Posterior cingulate gyrus (tissue), 11 donors: ENCODE measurements around the gene CCDC188.

Source experiments
- DNase-seq, 10 donors: peaks; one replicate each; pipeline versions ENCODE4 v3.0.0 to v3.0.0-alpha.2; 2020 to 2021; ENCODE audit warnings: mixed read lengths in 3 of 10
- intact Hi-C: fragments of 100-400 bp; cut with DNase I; formaldehyde crosslinking; loops from one replicate; pipeline ENCODE4 v1.15.1; 2023

The CCDC188 gene

DNA sequence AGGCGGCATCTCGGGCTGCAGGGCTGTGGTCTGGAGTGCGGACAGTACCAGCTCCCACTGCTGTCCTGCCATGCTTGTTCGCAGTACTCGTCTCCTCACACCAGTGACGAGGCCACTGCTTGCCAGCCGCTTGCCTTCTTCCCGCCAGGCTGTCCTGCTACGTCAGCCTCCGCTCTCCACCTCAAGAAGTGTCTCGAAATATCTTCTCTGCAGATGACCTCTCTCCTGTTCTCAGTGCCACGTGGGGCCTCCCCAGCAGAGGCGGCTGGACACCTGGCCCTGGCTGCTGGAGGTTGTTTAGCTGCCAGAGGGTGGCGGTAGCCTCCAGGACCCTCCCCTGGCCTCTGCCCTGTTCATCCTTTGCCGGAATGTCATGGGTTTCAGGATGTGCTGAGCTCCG is 3.1 kb upstream of the CCDC188 start:
- intact Hi-C loops, result no loop called here
- DNase-seq, result no peak

DNA sequence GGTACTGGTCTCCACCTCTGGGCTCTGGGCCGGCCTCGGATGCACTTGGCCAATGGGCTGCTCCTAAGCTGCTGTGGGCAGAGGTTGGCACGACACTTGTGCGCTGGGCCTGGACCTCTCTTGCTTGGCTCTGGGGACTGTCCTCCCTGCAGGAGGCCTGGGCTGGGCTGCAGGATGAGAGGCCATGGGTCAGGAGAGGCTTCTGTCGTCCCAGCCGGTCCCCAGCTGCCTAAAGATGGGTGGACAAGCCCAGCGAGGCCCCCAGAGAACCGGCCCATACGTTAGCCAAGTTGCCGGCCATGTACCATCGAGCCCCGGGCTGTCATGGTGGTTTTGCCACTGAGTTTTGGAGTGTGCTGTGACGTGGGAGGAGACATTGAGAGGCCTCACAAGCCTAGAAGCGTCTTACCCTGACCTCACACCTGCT is 1.6 kb upstream of the CCDC188 start:
- intact Hi-C loops, result no loop called here
- no peak for DNase-seq

DNA sequence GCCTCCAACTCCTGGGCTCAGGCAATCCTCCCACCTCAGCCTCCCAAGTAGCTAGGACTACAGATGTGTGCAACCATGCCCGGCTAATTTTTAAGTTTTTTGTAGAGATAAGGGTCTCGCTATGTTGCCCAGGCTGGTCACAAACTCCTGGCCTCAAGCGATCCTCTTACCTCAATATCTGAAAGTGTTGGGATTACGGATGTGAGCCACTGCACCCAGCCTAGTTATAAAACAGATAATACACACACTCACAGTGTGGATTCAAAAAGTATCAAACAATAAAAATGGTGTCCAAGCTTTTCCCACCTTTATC is 377 bp upstream of the CCDC188 start:
- DNase-seq, result no peak
- intact Hi-C loops, result no loop called here

DNA sequence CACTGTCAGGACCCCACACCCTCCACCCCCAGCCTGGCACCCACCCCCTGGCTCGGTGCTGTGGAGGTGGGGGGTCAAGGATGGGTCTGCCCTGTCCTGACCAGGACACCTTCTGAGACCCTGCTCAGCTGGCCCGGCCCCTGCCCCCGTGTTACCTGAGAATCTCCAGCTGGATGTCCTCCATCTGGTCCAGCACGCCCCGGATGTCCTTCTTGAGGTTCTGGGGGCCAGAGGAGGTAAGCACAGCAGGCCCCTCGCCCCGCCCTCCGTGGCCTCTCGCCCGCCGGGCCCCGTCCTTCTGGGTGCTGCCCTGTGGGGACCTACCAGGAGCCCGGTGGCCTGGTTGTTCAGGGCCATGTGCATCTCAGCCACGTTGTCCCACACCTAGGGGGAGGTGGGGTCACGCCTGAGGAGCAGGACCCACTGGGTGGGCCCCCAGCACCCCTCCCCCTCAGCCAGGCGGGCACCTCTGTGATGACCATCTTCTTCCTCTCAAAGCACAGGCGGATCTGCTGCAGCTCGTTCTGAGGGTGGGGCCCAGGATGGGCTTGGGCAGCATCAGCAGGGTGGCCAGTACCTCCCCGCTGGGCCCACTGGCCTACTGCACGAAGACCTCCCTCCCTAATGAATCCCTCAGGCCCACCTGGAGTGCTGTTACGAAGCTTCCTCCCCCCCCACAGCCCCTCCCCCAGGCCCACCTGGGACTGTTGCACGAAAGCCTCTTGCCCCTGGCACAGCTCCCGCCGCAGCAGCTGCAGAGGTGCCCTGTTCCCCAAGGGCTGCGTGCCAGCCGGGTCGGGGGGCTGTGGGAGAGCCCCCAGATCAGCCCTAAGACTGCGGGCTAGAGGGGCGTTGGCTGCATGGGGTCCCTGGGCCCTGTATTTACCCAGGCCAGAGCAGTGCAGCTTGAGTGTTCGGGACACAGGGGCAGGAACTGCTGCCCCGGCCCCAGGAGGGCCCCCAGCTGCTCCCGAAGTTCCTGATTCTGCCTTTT is 1.3 kb downstream of the CCDC188 start:
- intact Hi-C loops, result no loop called here
- no peak for DNase-seq

DNA sequence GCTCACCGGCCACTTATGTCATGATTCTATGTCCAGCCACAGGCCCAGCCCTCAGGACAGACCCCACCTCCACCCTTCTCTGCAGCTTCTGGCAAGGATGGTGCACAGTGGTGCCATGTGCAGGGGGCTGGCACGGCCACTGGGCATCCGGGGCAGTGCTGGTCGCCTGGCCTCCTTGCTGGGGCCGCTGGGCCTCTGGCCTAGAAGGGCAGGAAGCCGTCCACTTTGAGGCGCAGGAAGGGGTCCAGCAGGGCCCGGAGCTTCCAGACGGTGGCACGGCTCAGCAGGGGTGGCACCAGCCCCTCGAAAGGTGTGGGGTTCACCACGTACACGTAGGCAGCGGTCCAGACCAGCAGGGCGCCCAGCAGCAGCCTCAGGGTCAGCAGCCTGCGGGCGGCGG is 2.4 kb downstream of the CCDC188 start:
- intact Hi-C loops, result no loop called here
- no peak for DNase-seq

DNA sequence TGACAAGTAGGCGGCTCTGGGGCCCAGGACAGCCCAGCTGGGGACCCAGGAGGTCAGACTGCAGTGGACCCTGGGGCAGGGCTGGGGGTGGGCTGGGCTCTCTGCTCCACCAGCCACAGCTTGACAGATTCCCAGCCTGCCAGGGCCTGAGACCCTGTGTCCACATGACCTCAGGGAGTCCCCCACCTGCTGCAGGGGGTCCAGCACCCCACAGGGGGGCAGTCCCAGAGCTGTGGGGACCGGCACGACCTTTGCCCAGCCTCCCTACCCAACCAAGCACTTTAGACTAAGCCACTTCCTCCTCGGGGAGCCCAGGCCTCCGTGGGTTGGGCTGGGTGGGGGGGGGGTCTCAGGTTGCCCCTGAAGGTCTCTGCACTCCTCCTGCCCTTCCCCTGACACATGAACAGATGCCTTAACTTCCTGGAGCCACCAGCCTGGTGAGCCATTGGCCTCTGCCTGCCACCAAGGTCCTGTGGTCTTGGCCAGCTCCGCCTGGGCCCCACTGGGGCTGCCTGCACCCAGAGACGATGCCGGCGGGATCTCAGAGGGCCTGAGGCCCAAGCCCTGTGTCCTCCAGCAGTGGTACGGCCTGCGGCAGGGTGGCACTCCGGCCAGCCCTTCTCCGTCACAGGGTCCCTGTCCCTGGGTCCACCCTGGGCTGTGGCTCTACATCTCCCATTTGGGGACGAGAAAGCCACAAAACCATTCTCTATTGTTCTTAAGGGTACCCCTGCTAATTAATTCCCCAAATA is 3.4 kb downstream of the CCDC188 start:
- intact Hi-C loops, result no loop called here
- no peak for DNase-seq

DNA sequence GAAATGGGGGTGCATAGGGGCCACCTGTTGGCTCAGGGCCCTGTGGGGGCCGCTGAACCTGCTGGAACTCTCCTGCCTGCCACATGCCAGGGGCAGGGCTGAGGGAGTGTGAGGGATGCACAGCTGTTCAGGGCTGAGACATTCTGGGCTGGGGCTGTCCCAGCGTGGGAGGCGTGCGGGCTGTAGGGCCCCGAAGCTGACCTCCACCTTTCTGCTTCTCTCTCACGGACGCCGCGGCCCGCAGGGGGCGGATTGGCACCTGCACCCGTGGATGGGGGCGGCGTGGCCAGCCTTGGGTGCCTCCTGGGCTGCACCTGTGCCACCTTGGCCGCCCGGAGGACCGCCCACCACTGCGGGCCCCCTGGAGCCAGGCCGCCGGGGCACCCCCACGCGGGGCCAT is 4.1 kb downstream of the CCDC188 start:
- intact Hi-C loops, result no loop called here
- no peak for DNase-seq

DNA sequence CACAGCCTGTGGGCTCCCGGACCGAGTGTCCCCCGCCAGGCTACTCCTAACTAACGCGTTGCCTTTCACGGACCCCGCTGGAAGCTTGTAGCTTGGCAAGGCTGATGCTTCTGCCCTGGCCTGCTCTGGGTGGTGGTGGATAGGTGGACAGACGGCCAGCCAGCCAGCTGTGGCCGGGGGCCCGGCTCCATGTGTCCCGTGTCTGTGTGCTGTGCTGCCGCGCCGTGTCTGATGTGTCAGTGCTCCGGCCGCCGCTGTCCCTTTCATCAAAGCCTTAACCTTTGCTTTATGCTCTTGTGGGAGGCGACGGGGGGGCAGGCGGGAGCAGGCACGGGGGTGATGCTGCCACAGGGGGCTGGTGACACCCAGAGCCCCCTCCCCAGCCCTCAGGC is 5.0 kb downstream of the CCDC188 start:
- no peak for DNase-seq
- intact Hi-C loops, result no loop called here

DNA sequence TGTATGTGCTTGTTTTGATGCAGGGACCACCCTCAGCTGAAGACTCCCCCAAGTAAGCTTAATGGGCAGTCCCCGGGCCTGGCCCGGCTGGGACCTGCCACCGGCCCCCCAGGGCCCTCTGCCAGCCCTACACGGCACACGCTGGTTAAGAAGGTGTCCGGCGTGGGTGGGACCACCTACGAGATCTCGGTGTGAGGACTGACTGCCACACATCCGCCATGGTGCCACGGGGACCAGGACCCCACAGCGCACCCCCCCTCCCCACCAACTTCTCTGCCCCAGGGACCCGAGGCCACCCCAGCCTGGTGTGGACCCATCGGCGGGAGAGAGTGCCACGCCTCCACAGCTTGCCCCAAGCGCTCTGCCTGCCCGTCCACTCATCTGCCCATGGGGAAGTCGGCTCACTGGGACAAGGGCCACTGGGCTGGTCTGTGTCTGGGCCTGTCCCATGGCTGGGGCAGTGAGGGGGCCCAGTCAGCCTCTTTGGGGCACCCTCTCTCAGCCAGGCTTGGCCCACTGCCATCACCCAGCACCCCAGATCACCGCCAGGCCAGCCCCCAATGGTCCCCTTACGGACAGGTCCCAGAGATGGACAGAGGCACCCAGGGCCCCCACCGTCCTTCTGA is 5.5 kb downstream of the CCDC188 start:
- intact Hi-C loops, result no loop called here
- no peak for DNase-seq

DNA sequence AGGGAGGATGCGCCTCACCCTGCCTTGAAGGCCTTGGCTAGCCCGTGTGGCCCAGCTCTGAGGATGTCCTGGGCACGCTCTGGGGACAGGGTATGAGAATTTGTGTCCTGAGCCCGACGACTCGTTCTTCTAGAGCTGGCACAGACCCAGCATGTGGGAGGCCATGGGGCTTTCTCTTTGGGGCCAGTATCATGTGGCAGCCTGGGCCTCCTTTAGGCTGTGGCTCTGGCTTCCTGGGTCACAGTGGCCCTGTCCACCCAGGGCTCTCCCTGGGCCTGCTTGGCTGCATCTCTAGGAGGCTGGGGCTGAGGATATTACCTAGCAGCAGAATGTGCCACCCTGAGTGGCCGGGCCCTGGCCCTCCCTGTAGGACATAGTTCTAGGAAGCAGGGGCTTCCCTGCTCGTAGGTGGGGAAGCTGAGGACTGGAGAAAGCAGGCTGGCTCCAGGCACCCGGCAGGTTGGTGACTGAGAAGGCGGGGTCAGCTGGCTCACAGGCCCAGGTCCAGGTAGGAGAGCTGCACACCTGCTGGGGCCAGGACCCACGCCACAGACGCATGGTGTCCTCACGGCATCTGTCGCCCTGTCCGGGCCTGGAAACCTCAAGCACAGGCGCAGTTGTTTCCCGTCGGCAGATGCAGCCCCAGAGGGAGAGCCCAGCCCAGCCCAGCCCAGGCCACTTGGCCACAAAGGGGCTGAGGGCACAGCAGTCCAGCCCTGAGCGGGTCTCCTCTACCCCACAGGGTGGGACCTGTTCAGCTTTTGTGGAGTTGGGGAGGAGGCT is 6.8 kb downstream of the CCDC188 start:
- no peak for DNase-seq
- intact Hi-C loops, result no loop called here

DNA sequence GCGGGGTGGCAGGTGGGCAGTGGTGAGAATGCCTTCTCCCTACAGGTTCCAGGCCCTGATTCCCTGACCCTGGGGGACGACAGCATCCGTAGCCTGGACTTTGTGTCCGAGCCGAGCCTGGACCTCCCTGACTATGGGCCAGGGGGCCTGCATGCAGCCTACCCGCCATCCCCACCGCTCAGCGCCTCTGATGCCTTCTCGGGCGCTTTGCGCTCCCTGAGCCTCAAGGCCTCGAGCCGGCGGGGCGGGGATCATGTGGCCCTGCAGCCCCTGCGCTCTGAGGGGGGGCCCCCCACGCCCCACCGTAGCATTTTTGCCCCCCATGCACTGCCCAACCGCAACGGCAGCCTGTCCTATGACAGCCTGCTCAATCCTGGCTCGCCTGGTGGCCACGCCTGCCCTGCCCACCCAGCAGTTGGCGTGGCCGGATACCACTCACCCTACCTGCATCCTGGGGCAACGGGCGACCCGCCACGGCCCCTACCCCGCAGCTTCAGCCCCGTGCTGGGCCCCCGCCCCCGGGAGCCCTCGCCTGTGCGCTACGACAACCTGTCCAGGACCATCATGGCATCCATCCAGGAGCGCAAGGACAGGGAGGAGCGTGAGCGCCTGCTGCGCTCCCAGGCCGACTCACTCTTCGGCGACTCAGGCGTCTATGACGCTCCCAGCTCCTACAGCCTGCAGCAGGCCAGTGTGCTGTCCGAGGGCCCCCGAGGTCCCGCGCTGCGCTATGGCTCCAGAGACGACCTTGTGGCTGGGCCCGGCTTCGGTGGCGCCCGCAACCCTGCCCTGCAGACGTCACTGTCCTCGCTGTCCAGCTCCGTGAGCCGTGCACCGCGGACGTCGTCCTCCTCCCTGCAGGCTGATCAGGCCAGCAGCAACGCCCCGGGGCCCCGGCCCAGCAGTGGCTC is 7.9 kb downstream of the CCDC188 start:
- intact Hi-C loops, result no loop called here
- no peak for DNase-seq

DNA sequence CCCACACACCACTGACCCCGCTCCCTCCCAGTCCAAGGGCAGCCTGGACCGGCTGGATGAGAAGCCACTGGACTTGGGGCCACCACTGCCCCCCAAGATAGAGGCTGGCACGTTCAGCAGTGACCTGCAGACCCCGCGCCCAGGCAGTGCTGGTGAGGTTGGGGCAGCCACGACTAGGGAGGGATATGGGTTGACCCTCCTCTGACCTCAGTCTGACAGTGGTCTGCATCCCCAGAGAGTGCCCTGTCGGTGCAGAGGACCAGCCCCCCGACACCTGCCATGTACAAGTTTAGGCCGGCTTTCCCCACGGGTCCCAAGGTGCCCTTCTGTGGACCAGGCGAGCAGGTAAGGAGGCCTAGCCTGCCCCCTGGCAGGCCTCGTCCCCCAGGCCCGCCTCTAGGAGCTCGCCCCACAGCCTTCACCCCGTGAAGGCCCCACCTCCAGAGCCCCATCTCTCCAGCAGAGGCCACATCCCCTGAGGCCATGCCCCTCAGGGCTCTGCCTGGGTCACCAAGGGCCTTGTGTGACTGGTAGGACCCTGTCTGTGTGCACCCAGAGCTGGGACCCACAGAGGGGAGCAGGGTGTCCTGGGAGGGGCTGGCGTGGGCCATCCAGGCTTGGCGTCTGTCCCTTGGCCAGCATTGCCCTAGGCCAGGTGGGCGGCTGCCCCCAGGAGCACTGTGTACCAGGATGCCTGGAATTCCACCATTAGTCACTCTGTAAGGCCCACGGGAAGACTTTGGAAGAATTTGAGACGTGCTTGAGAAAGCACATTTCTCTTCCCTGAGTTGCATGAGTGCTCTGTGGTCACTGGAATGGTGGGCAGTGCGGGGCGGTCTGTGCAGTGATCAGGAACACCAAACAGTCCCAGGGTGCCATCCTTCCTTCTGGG is 9.4 kb downstream of the CCDC188 start:
- DNase-seq, result no peak
- intact Hi-C loops, result no loop called here

DNA sequence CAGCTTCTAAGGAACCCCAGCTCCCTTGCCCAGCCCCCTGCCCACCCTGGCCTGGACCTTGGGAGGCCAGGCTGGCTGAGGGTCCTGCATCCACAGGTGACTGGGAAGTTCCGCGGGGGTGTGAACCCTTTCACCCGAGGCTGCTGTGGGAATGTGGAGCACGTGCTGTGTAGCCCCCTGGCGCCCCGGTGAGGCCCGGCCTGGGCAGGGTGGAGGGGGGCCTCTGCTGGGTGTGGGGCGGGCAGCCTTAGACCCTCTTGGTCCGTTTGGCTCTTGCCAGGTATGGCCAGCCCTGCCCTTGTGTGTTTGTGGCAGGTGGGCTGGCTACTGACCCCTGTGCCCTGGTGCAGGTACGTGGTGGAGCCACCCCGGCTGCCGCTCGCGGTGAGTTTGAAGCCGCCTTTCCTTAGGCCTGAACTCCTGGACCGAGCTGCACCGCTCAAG is 10.3 kb downstream of the CCDC188 start:
- DNase-seq, result no peak
- intact Hi-C loops, result no loop called here

DNA sequence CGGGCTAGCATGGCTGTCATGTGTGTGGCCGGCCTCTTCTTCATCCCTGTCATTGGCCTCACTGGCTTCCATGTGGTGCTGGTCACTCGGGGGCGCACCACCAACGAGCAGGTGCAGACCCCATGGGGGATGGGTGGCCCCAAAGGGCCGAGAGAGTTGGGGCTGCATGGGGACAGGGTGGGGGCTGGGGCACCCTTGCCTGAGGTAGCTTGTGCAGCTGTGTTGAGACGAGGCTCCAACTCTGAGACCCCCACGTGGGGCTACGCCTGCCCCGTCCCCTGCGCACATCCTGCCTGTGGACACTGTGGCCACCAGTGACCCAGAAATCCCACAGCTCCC is 10.8 kb downstream of the CCDC188 start:
- DNase-seq, result no peak
- intact Hi-C loops, result no loop called here

DNA sequence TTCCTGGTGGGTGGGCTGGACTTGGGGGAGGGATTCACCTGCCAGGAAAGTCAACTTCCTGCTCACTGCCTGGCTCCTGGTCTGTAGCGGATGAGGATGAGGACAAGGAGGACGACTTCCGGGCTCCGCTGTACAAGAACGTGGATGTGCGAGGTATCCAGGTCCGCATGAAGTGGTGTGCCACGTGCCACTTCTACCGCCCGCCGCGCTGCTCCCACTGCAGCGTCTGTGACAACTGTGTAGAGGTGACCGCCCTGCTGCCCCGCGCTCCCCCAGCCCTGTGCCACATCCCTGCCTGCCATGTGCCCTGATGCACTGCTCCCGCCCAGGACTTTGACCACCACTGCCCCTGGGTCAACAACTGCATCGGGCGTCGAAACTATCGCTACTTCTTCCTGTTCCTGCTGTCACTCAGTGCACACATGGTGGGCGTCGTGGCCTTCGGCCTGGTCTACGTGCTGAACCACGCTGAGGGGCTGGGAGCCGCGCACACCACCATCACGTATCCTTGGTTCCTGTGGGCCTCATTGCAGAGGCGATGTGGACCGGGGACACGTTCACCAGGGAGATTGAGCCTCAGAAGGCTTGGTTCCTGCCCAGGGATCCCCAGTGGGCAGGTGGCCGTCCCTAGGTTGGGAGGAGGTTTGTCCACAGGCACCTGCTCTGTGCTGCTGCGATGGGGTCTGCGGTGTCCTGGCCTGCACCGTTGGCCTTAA is 11.3 kb downstream of the CCDC188 start:
- intact Hi-C loops, result no loop called here
- DNase-seq, result no peak

DNA sequence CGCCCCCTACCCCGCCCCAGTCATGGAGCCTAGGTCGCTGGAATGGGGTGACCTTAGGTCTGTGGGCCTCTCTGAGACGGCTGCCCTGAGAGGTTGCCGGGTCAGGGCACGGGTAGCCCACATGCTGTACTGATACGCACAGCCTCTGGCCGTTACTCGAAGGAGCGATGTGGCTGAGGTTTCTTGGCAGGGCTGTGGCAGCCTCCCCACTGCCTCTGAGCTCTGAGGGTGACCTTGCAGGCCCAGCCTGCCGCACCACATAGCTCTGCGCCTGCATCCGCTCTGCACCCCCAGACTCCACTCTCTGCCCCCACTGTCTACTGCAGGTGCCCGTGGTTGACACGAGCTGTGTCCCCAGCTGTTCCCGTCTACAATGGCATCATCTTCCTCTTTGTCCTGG is 12.0 kb downstream of the CCDC188 start:
- intact Hi-C loops, result no loop called here
- no peak for DNase-seq

DNA sequence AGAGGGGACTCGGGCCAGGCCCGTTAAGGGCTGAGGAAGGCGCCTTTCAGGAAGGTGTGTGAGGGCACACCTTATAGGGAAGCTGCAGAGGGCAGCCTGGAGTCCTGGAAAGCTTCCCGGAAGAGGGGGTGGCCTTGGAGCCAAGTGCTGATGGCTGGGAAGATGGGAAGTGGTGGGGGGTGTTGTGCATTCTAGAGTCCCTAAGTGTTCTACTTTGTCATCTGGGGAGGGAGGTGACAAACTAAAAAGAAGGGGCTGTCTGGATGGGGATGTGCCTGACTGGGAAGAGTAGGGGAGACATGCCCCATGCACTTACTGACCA is 12.5 kb downstream of the CCDC188 start:
- intact Hi-C loops, result no loop called here
- DNase-seq, result peak in 4 of 10 donors; percentile 50 to 93 (median 68)
